Breast epithelium (tissue), 4 donors: ENCODE measurements around the gene GLT6D1. TPM values are rescaled to one million over a fixed set of nuclear protein-coding genes. Genes with fewer than 3 reads are reported as not detected.

Experiments used
- DNase-seq, 2 donors: peaks; one replicate each; pipeline ENCODE4 v3.0.0-alpha.2; 2019; ENCODE audit warnings: low spot score in 2 of 2
- H3K27ac ChIP-seq, 2 donors: fragments of 200-600 bp; sonication (generic) in 1 of 2; one replicate each; pipeline ENCODE4 v1.5.1; 2016 to 2019; ENCODE audit warnings: mild to moderate bottlenecking in 1 of 2
- H3K27me3 ChIP-seq, 2 donors: fragments of 200-600 bp; sonication (generic) in 1 of 2; one replicate each; pipeline versions ENCODE4 v1.5.1 to v1.6.0; 2017 to 2019; ENCODE audit warnings: control low read depth in 1 of 2, mild to moderate bottlenecking in 1 of 2
- H3K36me3 ChIP-seq: fragments of 200-600 bp; one replicate; pipeline ENCODE4 v1.5.1; 2019
- H3K4me1 ChIP-seq, 2 donors: fragments of 200-600 bp; sonication (generic); one replicate each; pipeline ENCODE4 v1.5.1; 2016 to 2019; ENCODE audit warnings: control low read depth in 1 of 2
- H3K4me3 ChIP-seq, 3 donors: fragments of 200-600 bp; sonication (generic); 1 replicate in 2 of 3; 2 replicates in 1 of 3; pipeline ENCODE4 v1.5.1; 2016 to 2019; ENCODE audit warnings: mild to moderate bottlenecking in 3 of 3, moderate library complexity in 2 of 3
- H3K9me3 ChIP-seq, 2 donors: fragments of 200-600 bp; sonication (generic) in 1 of 2; one replicate each; pipeline ENCODE4 v1.5.1; 2016 to 2019; ENCODE audit warnings: control low read depth in 1 of 2
- CTCF ChIP-seq, 3 donors: fragments of 450-650 bp; IDR thresholded peaks; one replicate each; pipeline ENCODE4 v1.5.1; 2016 to 2017; ENCODE audit warnings: antibody characterized with exemption in 3 of 3, mild to moderate bottlenecking in 3 of 3, moderate library complexity in 3 of 3
- POLR2A ChIP-seq: fragments of 450-650 bp; IDR thresholded peaks from one replicate; pipeline ENCODE4 v1.6.1; 2016; ENCODE audit warnings: antibody characterized with exemption, mild to moderate bottlenecking, moderate library complexity
- POLR2AphosphoS5 ChIP-seq, 3 donors: sonication (generic); formaldehyde crosslinking; IDR thresholded peaks; one replicate each; pipeline ENCODE4 v1.6.1; 2017; ENCODE audit warnings: antibody characterized with exemption in 3 of 3
- intact Hi-C: fragments of 100-400 bp; cut with DNase I; formaldehyde crosslinking; loops from one replicate; pipeline ENCODE4 v1.15.1; 2023; ENCODE audit warnings: low total_unique reads
- total RNA-seq, 3 donors: library from RNA; depleted of rRNA; stranded (reverse); fragments of >200 nt; gene quantifications; one replicate each; pipeline ENCODE4 v1.1.0, GENCODE V29; 2016

The GLT6D1 gene
- total RNA-seq, 3 donors from 2014 or later, result not detected

GRCh38 chr9:135596211-135596610 is 43.1 kb downstream of the GLT6D1 start:
- Histone ChIP-seq H3K27me3 (peaks cover 0 to 32% of the 10 kb centered on the region in 2 donors), H3K9me3 (no peaks in the 10 kb centered on the region), H3K4me1 (no peaks in the 10 kb centered on the region), H3K4me3 (no peak overlapping the region), H3K36me3 (no peaks in the 10 kb centered on the region), H3K27ac (no peak overlapping the region)
- intact Hi-C loops, result no loop called here
- no peak for DNase-seq
- TF ChIP-seq POLR2AphosphoS5 (IDR thresholded peaks at IDR 0.05), result no peak
- no peak for TF ChIP-seq CTCF (IDR thresholded peaks at IDR 0.05)

- H3K27ac ChIP-seq, result no peak overlapping the region
- no peak for DNase-seq
- H3K9me3 ChIP-seq, result no peaks in the 10 kb centered on the region
- TF ChIP-seq POLR2AphosphoS5 (IDR thresholded peaks at IDR 0.05) (no peak), CTCF (IDR thresholded peaks at IDR 0.05) (no peak), POLR2A (no peak)
- H3K36me3 ChIP-seq, result no peaks in the 10 kb centered on the region
- no peak overlapping the region for H3K4me3 ChIP-seq
- peaks cover 0 to 24% of the 10 kb centered on the region in 2 donors for H3K27me3 ChIP-seq
- no peaks in the 10 kb centered on the region for H3K4me1 ChIP-seq
- intact Hi-C loops, result no loop called here
Observed at GRCh38 chr9:135592625-135593024, 46.7 kb downstream of the GLT6D1 start.

DNA sequence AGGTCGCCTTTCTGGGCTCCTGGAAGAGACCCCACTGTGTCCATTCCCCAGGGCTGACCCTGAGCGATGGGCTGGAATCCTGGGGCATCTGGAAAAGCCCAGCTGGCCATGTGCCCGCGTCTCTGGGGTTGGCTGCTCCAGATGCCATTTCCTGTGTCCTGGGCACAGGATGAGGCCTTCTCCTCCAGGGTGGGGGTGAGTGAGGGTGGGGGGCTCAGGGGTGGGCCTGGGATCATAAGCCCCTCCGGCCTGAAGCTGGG is 47.1 kb downstream of the GLT6D1 start:
- Histone ChIP-seq H3K27me3 (peaks cover 0 to 22% of the 10 kb centered on the region in 2 donors), H3K36me3 (no peaks in the 10 kb centered on the region), H3K27ac (no peak overlapping the region), H3K9me3 (no peaks in the 10 kb centered on the region), H3K4me1 (no peaks in the 10 kb centered on the region), H3K4me3 (no peak overlapping the region)
- no peak for TF ChIP-seq POLR2AphosphoS5 (IDR thresholded peaks at IDR 0.05)
- TF ChIP-seq CTCF (IDR thresholded peaks at IDR 0.05), result no peak
- no peak for TF ChIP-seq POLR2A
- DNase-seq, result no peak
- intact Hi-C loops, result no loop called here

GRCh38 chr9:135591506-135592330 is 47.6 kb downstream of the GLT6D1 start:
- TF ChIP-seq POLR2A (no peak), CTCF (IDR thresholded peaks at IDR 0.05) (no peak), POLR2AphosphoS5 (IDR thresholded peaks at IDR 0.05) (no peak)
- H3K9me3 ChIP-seq, result no peaks in the 10 kb centered on the region
- H3K4me1 ChIP-seq, result no peaks in the 10 kb centered on the region
- H3K4me3 ChIP-seq, result no peak overlapping the region
- no peak for DNase-seq
- H3K27me3 ChIP-seq, result peaks cover 0 to 17% of the 10 kb centered on the region in 2 donors
- no peaks in the 10 kb centered on the region for H3K36me3 ChIP-seq
- H3K27ac ChIP-seq, result no peak overlapping the region
- intact Hi-C loops, result no loop called here

GRCh38 chr9:135590486-135591079 is 48.8 kb downstream of the GLT6D1 start:
- peaks cover 0 to 26% of the 10 kb centered on the region in 2 donors for H3K27me3 ChIP-seq
- no peaks in the 10 kb centered on the region for H3K4me1 ChIP-seq
- H3K27ac ChIP-seq, result no peak overlapping the region
- no peak for TF ChIP-seq POLR2AphosphoS5 (IDR thresholded peaks at IDR 0.05)
- TF ChIP-seq POLR2A, result no peak
- TF ChIP-seq CTCF (IDR thresholded peaks at IDR 0.05), result no peak
- no peaks in the 10 kb centered on the region for H3K9me3 ChIP-seq
- no peak overlapping the region for H3K4me3 ChIP-seq
- intact Hi-C loops, result no loop called here
- no peaks in the 10 kb centered on the region for H3K36me3 ChIP-seq
- DNase-seq, result no peak
